Subcutaneous preadipocyte (primary cell): ENCODE results near the gene MIA. TPM values are rescaled to one million over a fixed set of nuclear protein-coding genes. Genes with fewer than 3 reads are reported as not detected.

Experiments used
- total RNA-seq: library from RNA; depleted of rRNA; stranded (reverse); fragments of >200 nt; gene quantifications from 2 replicates; pipeline ENCODE4 v1.2.3, GENCODE V29; 2012

MIA gene
- 0.37 TPM in 1 of 2 replicates, not detected in the other for total RNA-seq

DNA sequence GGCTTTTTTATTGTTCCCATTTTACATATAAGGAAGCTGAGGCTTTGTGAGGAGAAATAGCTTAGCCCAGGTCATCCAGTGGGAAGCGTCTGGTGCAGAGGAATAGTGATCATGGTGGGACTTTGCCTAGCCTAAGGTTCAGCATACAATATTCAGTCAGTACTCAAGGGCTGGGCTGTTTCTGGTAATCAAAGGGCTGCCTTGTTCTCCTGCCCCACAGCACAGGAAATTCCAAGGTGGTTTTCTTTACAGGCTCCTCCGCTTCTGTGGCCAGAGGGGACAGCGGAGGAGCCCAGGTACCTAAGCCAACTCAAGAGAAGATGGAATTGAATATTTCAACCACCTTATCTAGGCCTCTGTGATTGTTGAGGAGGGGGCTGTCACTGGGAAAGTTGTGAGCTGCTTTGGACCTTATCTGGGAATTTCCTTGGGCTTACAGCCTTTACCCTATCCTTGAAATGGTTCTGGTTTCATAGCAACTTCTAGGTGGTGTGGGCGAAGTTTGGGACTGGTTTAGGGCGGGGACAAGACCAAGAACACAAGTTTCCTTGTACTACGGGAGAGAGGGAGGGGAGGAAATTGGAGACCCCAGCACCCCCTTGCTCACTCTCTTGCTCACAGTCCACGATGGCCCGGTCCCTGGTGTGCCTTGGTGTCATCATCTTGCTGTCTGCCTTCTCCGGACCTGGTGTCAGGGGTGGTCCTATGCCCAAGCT lies at the start of gene MIA:
MIA (plus strand) TSS at position 606 of the 716 bp plus-strand sequence; CDS start at position 628, 22 bp downstream.

GRCh38 chr19:40750058-40750873 lies 25.1 kb upstream of the MIA start, which contains the start of gene ACTMAP:
Gene ACTMAP, minus strand, starts transcription at chr19:40750477. Its CDS starts 674 bp downstream, at chr19:40749803.

GRCh38 chr19:40750874-40751537 lies 24.3 kb upstream of the MIA start, which contains the start of gene SNRPA:
Gene SNRPA, plus strand, starts transcription at chr19:40751203. Its CDS starts 206 bp downstream, at chr19:40751409.

GRCh38 chr19:40777937-40778705 lies 2.8 kb downstream of the MIA start, which contains the start of gene RAB4B:
Gene RAB4B, plus strand, starts transcription at chr19:40778247. Its CDS starts 129 bp downstream, at chr19:40778376.

DNA sequence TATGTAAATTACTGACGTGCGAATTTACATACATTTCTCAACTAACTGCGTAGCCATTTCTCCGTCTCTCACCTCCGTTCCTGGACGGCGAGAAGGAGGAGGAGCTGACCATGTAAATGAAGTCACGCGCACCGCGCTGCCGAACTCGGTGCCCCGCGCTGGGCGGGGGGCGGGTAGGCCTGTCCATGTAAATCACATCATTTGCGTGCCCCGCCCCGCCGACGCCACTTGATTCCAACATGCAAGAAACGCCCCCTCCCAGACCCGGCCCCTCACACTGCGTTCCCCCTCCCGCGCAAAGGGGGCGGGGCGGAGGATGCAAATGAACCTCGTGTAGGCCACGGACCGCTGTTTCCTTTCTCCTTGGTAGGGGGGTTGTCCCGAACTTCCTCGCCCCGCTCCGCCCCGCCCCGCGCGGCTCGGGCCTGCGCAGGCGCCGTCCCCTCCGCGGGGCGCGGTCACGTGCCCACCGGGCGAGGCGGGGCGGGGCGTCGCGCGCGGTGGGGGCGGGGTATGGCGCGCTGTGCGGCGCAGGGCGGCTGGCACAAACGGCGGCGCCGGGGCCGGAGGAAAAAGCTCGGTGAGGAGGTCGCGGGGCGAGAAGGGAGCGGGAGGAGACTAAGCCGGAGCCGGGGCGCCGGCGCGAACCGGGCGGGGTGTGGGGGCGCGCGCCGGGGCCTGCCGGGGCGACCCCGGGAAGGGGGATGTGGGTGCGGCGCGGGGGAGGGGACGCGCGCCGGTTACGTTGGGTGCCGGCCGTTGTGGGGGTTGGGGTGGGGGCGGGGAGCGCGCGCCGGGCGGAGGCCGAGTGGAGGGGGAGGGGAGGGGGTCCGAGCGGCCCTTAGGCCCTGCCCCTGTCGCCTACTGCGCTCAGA lies 23.6 kb downstream of the MIA start, which contains the start of gene EGLN2:
EGLN2 (plus strand) TSS at position 509 of the 875 bp plus-strand sequence. CDS start 1,382 bp downstream, outside the sequence.

Other genes starting within 250 kb of the MIA start
- gene SHKBP1, start 198.6 kb upstream of the MIA start, total RNA-seq, result 15.1 and 23.1 TPM in 2 replicates
- 20.7 and 36.0 TPM in 2 replicates for gene LTBP4, start 174.2 kb upstream of the MIA start, total RNA-seq
- gene NUMBL, start 84.9 kb upstream of the MIA start, total RNA-seq, result 30.7 and 45.9 TPM in 2 replicates
- 29.0 and 37.1 TPM in 2 replicates for gene COQ8B, start 58.6 kb upstream of the MIA start, total RNA-seq
- 10.0 and 17.3 TPM in 2 replicates for gene ITPKC, start 58.4 kb upstream of the MIA start, total RNA-seq
- gene ACTMAP, start 25.0 kb upstream of the MIA start, total RNA-seq, result 0.98 and 1.1 TPM in 2 replicates
- gene SNRPA, start 24.3 kb upstream of the MIA start, total RNA-seq, result 42.3 and 62.4 TPM in 2 replicates
- 10.0 and 12.9 TPM in 2 replicates for gene RAB4B, start 2.7 kb downstream of the MIA start, total RNA-seq
- 72.0 and 73.5 TPM in 2 replicates for gene EGLN2, start 23.7 kb downstream of the MIA start, total RNA-seq
- gene CYP2A6, start 74.9 kb downstream of the MIA start, total RNA-seq, result not detected in 2 replicates
- not detected in 2 replicates for gene CYP2A7, start 106.7 kb downstream of the MIA start, total RNA-seq
- gene CYP2B6, start 215.8 kb downstream of the MIA start, total RNA-seq, result not detected in 2 replicates